Left hindlimb (tissue), 1 donor: ENCODE data around the gene ZMAT3.
"Not testable (repeated sequence)": the region's sequence is repeated elsewhere in the genome, so short reads cannot be mapped to it uniquely, and the experiment has no call there.

ENCODE experiments used
- DNase-seq: peaks from one replicate; pipeline ENCODE4 v3.0.0-alpha.2; 2018

Gene ZMAT3

DNA sequence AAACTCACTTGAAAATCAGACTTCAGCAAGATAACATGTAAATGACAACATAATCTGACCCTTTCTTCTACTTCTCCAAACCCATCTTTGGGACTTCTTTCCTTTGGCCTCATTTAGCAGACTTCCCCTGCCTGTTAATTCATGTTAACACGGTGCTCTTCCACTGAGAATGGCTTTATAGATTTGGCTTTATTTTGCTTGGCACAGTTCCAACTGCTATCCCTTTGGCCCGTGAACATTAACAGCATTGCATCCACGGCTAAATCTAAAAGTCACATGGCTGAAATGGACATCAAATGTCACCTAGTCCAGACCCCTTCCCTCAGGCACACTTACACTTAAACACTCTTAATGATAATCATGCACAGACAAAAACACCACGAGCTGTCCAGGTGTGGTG is 3.8 kb downstream of the ZMAT3 start:
- no peak for DNase-seq

DNA sequence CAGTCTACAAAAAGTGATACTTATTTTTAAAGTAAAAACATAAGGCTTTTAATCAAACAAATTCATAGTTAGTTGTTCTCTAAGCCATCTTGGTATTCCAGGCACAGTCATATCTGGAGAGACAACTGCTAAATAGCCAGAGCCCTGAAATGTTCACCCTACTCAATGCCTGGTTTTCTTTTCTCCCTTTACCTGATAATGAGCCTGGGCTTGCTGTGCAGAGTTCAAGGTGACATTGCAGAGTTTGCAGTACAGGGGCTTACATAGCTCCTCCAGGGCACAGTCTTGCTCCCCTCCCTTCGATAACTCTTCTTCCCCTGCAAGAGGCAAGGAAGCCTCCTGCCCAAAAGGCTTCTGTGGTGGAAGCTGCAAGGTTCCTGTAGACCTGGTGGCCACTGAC is 4.3 kb downstream of the ZMAT3 start:
- DNase-seq, result no peak

DNA sequence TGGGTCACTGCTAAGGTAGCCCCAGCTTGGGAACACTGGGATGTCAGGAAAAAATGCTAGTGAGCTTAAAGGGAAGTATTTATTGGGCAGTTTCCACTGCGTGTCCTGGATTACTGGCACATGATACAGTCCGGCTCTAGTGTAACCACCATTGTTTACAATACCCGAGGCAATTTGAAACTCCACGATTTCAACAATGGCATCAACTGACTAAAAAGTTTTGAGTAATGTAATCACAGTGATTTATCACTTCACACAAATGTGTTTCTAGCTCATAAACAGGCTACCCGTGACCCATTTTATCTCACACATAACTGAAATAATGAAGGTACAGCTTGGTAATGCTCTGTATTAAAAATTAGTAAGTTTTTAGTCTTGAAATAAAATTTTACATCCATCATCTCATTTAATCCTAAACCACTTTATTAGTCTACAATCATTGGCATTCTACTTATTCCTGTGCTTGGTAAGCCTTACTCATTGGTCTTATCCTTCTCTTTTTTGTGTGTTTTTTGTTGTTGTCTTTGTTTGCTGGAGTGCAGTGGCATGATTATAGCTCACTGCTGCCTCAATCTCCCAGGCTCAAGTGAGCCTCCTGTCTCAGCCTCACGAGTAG is 7.6 kb downstream of the ZMAT3 start:
- no peak for DNase-seq

DNA sequence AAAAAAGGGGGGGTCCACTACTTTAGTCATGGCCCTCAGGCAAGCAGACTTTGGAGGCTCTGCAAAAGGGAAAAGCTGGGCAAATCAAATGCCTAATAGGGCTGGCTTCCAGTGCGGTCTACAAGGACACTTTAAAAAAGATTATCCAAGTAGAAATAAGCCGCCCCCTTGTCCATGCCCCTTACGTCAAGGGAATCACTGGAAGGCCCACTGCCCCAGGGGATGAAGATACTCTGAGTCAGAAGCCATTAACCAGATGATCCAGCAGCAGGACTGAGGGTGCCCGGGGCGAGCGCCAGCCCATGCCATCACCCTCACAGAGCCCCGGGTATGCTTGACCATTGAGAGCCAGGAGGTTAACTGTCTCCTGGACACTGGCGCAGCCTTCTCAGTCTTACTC is 15.3 kb downstream of the ZMAT3 start:
- no peak for DNase-seq

DNA sequence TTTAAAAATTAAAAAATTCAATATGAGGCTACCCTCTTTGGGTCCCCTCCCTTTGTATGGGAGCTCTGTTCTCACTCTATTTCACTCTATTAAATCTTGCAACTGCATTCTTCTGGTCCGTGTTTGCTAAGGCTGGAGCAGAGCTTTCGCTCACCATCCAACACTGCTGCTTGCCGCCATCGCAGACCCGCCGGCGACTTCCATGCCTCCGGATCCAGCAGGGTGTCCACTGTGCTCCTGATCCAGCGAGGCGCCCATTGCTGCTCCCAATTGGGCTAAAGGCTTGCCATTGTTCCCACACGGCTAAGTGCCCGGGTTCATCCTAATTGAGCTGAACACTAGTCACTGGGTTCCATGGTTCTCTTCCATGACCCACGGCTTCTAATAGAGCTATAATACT is 17.0 kb downstream of the ZMAT3 start:
- DNase-seq, result not testable (repeated sequence)

DNA sequence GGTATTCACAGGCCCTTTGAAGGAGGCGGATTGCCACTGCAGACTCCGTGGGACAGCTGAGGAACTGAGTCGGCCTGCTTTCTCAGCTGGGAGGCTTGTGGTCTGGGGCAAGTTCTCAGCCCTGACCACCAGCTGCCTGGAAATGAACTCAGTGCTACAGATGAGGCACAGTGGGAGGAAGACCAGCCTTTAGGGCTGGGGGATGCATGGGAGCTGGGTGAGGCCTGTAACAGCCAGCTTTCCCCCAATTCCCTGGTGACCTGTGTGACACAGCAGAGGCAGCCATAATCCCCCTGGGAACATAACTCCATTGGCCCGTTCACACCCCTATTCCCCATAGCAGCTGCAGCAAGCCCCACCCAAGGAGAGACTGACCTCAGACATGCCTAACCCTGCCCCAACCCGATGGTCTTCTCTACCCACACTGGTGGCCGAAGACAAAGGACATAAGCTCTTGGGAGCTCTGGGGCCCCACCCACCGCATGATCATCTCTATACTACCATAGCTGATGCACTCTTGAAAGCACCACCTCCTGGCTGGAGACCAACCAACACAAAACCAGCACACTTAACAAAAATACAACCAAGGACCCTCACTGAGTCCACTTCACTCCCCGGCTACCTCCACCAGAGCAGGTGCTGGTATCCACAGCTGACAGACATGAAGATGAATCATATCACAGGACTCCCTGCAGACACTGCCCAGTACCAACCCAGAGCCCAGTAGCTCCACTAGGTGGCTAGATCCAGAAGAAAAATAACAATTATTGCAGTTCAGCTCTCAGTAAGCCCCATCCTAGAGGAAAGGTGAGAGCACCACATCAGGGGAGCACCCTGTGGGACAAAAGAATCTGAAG is 24.9 kb downstream of the ZMAT3 start:
- peak; percentile 34 for DNase-seq

DNA sequence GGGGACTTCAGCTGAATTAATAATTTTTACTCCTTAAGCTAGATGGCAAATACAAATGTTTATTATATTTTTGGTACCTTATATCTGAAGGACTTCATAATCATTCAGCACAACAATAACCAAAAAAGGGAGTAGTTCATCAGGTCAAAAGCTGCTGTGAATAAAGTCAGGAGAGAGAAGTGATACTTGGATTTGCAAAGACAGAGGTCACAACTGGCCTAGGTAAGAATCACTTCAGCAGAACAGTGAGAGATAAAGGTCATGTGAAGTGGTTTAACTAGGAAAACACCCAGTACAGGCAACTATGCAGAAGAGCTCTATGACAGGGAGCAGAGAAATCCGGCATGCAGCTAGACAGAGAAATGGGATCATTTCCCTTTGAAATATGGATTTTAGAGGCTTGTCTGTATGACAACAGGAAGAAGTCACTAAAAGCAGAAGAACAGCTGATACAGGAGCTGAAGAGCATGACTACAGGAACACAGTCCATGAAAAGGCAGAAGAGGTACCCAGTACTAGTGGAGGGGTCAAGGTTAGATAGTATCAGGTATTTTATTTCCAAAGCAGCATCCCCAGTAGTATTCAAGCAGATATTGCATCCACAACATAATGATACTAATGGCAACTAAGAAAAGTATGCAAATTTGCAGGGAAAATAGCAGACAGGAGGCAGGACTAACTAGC is 25.7 kb downstream of the ZMAT3 start:
- no peak for DNase-seq

DNA sequence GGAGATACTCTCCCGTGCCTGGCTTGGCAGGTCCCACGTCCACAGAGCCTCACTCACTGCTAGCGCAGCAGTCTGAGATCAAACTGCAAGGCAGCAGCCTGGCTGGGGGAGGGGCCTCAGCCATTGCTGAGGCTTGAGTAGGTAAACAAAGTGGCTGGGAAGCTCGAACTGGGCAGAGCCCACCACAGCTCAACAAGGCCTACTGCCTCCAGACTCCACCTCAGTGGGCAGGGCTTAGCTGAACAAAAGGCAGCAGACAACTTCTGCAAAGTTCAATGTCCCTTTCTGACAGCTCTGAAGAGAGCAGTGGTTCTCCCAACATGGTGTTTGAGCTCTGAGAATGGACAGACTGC is 32.7 kb downstream of the ZMAT3 start:
- not testable (repeated sequence) for DNase-seq

DNA sequence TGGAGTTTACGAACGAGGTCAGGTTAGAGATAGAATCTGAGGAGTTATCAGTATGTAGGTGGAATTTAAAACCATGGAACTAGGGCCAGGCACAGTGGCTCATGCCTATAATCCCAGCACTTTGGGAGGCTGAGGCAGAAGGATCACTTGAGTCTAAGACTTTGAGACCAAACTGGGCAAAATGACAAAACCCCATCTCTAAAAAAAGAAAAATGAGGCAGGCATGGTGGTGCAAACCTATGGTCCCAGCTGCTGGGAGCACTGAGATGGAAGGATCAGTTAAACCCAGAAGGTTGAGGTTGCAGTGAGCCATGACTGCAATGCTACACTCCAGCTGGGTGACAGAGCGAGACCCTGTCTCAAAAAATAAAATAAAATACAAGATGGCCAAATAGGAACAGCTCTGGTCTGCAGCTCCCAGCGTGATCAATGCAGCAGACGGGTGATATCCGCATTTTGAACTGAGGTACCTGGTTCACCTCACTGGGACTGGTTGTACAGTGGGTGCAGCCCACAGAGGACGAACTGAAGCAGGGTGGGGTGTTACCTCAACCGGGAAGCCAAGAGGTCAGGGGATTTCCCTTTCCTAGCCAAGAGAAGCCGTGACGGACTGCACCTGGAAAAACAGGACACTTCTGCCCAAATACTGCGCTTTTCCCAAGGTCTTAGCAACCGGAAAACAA is 33.3 kb downstream of the ZMAT3 start:
- DNase-seq, result no peak

DNA sequence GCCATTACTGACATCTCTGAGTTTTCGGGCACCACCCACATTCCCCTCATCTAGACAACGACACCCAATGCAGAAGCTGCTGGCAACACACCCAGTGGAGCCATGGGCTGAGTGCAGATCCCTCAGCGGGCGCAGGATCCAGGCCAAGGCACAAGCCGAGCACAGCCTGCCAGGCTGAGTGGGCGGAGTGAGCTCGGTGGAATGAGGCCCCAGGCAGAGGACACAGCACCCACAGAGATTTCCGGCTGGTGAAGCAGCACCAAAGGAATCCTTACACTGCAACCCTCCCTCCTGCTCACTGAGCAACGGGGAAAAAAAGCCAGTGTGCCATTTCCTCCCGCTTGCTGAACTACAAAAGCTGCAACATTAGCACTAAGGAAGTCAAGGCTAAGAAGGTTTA is 34.3 kb downstream of the ZMAT3 start:
- DNase-seq, result peak; percentile 42

DNA sequence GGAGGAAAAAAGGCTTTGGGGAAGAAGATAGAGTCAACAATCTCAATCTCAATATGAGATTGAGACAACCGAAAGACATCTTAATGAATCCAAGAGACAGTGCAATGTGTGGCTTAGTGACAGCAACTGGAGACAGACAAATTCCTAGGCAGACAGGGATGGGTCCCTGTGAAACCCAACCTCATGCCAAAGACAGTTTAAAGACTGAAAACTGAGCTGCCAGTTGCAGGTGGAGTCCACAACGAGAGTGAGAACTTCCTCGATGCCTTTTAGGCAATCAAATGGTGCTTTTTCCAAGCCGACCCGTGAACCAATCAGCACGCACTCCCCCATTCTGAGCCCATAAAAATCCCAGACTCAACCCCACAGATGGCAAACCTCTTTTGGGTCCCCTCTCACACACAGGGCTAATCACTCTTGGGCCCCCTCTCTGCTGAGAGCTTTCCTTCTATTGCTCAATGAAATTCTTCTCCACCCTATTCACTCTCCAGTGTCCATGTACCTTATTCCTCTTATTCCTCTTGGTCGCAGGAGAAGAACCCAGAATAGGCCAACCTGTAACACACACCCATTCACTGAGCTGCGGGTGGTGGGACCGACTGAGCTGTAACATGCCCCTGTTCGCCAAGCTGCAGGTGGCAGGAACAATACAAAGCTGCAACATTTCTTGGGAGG is 34.8 kb downstream of the ZMAT3 start:
- DNase-seq, result no peak

DNA sequence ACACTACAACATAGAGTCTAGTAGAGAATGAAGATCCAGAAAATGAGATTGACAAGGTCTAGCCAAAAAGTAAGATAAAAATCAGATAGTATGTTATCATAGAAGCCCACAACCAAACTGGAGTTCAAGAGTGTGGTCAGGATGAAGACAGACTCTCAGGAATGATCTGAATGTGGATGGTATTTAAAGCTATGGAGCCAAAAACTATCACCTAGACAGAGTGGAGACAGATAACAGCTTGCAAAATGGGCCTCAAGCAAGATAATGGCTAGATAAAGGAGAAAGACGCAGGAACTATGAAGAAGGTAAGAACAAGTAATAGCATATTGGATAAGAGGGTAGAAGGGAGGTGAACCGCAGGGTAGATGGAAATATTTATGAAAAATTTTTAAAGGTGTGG is 35.4 kb downstream of the ZMAT3 start:
- no peak for DNase-seq

DNA sequence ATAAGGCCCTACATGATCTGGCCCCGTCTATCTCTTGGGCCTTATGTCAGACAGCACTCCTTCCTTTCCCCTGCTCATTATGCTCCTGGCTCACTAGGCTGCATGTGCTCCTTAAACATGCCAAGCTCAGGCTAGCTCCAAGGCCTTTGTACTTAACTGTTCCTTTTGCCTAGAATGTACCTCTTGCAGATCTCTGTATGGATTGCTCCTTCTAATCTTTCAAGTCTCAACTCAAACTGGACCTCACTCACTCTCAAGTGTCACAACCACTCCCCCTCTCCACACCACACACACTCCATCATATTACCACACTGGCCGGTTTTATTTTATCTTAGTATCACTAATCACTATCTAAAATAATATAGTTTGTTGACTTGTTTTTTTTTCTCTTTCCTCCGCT is 36.4 kb downstream of the ZMAT3 start:
- no peak for DNase-seq

DNA sequence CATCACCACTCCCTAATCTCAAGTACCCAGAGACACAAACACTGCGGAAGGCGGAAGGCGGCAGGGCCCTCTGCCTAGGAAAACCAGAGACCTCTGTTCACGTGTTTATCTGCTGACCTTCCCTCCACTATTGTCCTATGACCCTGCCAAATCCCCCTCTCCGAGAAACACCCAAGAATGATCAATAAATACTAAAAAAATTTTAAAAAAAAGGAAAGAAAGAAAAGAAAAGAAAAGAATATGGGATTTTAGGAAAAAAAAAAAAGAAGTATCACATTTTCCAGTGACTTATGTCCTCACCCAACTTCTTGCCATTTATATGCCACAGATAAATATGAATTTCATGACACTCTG is 38.3 kb downstream of the ZMAT3 start:
- not testable (repeated sequence) for DNase-seq

DNA sequence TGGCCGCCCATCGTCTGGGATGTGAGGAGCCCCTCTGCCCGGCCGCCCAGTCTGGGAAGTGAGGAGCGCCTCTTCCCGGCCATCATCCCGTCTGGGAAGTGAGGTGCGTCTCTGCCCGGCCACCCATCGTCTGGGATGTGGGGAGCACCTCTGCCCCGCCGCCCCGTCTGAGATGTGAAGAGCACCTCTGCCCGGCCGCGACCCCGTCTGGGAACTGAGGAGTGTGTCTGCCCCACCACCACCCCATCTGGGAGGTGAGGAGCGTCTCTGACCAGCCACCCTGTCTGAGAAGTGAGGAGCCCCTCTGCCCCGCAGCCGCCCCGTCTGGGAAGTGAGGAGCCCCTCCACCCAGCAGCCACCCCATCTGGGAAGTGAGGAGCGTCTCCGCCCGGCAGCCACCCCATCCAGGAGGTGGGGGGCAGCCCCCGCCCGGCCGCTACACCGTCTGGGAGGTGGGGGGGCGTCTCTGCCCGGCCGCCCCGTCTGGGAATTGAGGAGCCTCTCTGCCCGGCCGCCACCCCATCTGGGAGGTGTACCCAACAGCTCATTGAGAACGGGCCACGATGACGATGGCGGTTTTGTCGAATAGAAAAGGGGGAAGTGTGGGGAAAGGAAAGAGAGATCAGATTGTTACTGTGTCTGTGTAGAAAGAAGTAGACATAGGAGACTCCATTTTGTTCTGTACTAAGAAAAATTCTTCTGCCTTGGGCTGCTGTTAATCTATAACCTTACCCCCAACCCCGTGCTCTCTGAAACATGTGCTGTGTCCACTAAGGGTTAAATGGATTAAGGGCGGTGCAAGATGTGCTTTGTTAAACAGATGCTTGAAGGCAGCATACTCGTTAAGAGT is 38.9 kb downstream of the ZMAT3 start:
- DNase-seq, result not testable (repeated sequence)

DNA sequence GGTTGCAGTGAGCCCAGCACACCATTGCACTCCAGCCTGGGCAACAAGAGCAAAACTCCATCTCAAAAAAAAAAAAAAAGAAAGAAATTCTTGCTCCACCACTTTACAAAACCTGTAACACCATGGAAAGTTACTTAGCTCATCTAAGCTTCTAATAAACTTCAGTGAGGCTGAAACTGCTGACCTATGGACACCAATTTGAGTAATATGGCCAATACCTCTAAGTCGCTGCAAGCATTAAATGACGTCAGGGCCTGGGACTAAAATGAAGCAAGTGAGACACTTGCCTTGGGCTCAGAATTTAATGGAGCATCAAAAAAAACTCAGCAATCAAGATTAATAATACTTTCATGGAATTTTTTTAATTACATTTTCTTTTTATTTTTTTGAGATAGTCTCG is 42.5 kb downstream of the ZMAT3 start:
- no peak for DNase-seq

DNA sequence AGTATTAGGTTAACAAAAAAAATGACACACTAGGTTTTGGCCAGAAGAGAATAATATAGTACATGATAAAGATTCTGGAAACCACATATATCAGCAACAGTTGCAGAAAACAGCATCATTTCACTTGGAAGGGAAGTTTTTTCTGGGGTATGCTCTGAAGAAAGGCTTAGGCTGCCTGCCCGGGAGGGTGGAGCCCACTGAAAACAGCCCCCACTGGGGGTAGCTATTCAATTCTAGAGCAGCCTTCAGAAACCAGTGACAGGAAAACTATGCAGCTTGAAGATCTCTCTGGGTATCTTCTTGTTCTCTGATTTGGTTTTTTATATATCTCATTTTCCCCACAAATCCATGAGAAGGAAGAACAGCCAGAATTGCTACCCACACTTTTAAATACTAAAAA is 43.2 kb downstream of the ZMAT3 start:
- DNase-seq, result no peak

DNA sequence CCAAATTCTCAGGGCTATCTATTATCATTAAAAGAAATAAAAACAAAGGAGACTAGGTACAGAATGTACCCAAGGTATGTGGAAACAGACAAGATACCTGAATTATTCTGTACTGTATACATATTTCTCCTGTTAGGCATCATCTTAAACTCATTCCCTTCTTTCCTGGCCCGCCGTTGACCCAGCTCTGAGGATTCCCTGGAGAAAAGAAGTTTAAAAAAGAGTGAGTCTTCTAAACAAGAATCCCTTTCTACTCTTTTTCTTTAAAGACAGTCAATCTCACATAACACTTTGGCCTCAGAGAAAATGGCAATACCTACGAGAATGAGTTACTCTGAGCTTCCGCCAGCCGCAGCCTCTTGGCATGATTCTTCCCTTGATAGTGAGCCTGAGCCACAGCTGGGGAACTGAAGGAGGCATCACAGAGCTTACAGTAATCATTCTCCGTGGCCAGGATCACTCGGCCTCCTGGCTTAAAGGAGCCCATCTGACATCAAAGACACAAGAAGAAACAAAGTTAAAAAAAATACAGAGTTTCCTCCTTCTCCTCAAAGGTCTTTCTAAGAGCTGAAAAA is 44.2 kb downstream of the ZMAT3 start:
- no peak for DNase-seq

DNA sequence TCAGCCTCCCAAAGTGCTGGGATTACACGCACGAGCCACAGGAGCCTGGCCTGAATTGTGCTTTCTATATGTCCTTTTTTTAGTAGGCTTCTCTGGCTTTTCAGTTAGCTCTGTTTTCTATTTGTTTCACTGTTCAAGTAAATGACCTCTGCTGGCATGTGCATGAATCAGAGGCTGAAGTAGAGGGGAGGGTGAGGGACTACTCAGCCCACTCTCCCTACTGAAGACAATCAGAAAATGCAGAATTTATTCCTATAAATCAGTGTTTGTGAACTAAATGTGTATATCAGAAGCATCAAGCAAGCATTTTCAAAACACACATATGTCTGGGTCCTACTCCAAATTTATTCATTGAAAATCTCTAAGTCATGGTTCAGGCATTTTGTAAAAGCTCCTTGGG is 45.0 kb downstream of the ZMAT3 start:
- DNase-seq, result no peak

DNA sequence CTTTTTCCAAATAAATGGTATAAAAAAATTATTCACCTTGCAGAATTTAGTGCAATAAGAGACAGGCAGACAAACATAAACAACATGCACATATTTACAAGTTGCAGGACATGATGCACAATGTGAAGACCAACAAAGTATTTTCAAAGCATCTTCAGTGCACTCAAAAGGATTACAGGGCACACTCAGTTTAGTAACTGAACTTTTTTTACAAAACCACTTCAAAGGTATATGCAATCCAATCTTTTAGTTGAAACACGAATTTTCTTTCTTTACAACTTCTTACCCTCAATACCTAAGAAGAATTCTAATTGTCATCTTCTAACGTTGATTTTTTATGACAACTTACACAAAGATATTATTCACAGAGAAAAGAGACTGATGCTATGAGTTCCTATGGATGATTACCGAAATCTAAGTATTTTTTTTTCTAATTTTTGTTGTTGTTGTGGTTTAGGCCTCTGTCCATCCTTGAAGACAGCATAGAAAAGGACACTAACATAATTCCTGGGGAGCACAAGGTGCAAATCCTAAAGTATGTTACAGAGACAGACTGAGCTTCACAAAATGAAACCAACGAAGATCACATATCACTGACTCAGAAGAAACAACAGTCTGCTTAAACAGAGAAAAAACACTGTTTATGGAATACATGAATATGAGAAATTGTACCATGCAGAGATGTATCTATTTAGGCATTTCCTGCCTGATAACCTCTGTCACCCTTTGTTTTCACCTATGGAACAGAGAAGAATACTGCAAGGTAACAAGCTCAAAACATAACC is 50.3 kb downstream of the ZMAT3 start:
- DNase-seq, result no peak

DNA sequence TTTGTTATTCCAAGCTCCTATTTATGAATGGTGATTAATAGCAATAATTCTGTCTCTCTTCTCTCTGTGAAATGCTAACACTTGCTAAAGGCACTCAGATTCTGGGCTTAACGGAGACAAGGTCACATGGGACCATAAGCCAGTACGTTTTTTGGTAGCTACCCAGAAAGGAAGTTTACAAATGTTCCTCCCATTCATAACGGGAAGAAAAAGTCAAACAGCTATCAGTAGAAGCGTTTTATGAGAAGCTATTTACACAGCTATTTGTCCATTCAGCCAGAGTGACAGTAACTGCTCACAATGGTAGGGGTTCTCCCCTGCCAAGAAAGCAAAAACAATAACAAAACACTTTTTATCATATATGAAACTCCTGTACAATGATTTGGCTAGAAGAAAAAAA is 51.5 kb downstream of the ZMAT3 start:
- no peak for DNase-seq
